NCI-H1930 (cell line): ENCODE results near the gene OSBPL10.

ENCODE experiments used
- DNase-seq, 2 experiments: peaks; one replicate each; lab custom pipeline; 2025; lab: John Stamatoyannopoulos, UW

OSBPL10 gene

DNA sequence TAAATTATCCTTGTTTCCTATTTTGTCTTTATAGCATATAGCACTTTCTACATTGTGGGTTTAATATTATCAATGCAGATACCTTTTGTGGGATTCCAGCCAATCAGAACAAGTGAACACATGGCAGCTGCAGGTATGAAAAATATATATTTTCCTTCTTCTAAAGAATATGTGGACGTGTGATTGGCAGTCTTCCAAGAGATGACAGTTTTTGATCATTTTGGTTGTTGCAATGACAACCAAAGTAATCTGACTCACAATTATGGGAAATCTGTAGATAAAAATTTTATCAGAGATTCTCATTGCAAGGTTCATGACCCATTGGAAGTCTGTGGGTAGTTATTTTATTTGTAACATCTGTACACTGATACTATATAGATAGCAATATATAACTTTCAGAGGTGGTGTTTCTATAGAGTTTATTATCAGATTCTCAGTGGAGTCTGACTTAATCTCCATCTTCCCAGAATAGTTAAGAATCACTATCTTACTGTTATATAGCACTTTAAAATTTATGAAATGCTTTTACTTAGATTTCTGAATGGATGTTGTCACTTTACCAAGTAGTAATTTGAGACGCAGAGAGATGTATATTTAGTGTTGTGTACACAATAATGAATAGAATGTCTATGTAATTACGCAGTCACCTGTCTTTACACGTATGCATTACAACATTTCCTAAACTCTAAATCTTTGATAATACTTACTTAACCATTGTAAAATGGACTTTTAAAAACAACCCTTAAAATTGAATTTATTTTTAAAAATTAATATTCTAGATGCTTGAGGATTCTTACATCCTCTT is 365.8 kb downstream of the OSBPL10 start:
- peak in 1 of 2 experiments; percentile 6 for DNase-seq

DNA sequence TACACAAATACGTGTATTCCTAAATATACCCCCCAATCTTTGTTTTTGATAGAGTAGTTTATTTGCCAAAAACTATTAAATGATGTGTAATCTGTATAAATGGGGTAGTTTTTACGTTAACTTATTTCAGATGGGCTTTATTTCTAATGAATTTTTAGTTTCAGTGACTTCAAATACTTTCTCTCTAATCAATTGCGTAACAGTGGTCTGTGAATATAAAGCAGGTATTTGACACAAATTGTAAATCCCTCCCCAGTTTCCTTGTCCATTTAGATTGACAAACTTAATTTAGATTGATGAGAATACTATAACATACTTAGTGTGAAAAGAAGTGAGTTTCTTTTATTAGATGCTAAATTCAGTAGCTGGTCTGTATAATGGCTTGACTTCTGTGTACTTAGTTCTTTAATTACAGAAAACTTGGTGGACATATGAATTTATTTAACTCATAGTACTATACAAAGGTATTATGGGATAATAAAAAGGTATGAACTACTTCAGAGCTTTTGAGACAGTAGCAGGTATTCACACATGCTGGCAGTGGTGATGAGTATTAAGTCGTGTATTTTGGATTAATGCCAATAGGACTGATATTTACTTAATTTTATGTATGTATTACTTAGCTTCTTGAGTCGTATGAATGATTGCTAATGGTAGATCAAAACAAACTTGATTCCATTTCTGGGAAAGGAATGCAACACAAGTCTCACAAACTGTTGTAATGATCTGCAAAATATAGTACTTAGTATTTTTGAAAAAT is 366.7 kb downstream of the OSBPL10 start:
- DNase-seq = no peak

GRCh38 chr3:31613654-31614053 is 367.4 kb downstream of the OSBPL10 start:
- no peak for DNase-seq

GRCh38 chr3:31613177-31613576 is 367.9 kb downstream of the OSBPL10 start:
- no peak for DNase-seq
